Measurements from ENCODE around the gene KCNQ1.

- TF ChIP-seq CTCF (IDR thresholded peaks at IDR 0.05) = no peak
- no peak for TF ChIP-seq POLR2A (IDR thresholded peaks at IDR 0.05)
These were observed 357.0 kb downstream of the KCNQ1 start for GRCh38 chr11:2801711-2802388.

Data from body of pancreas (tissue), 4 donors.